GM23338 (cell line): ENCODE measurements around the gene DIP2C. TPM values are rescaled to one million over a fixed set of nuclear protein-coding genes. Genes with fewer than 3 reads are reported as not detected.

Source experiments
- ATAC-seq: fragments of 200-7000 bp; cut with Tn5 transposase; 3 replicates; pipeline ENCODE4 v1.9.1; 2020
- DNase-seq: peaks from one replicate; pipeline ENCODE4 v3.0.0-alpha.2; 2015; ENCODE audit warnings: low spot score
- H2AFZ ChIP-seq: fragments of 200-600 bp; sonication (generic); 2 replicates; pipeline ENCODE4 v1.8.0; 2016; ENCODE audit warnings: antibody characterized with exemption, mild to moderate bottlenecking, moderate library complexity
- H3F3A ChIP-seq: fragments of 200-600 bp; sonication (generic); replicated peaks from 2 replicates; pipeline ENCODE4 v1.8.0; 2017; ENCODE audit warnings: antibody characterized with exemption, mixed run types, low read depth
- H3K27ac ChIP-seq: fragments of 200-600 bp; sonication (generic); 2 replicates; pipeline ENCODE4 v1.6.1; 2016; ENCODE audit warnings: low read depth
- H3K27me3 ChIP-seq: fragments of 200-600 bp; sonication (generic); 2 replicates; pipeline ENCODE4 v1.8.0; 2016; ENCODE audit warnings: mild to moderate bottlenecking, mixed run types, moderate library complexity; ENCODE audit not compliant: insufficient read depth
- H3K36me3 ChIP-seq: fragments of 200-600 bp; sonication (generic); 2 replicates; pipeline ENCODE4 v1.8.0; 2016; ENCODE audit warnings: mild to moderate bottlenecking; ENCODE audit not compliant: insufficient read depth
- H3K4me1 ChIP-seq: fragments of 200-600 bp; sonication (generic); 2 replicates; pipeline ENCODE4 v1.8.0; 2016; ENCODE audit warnings: mild to moderate bottlenecking, moderate library complexity; ENCODE audit not compliant: insufficient read depth
- H3K4me2 ChIP-seq: fragments of 200-600 bp; sonication (generic); 2 replicates; pipeline ENCODE4 v1.7.1; 2017; ENCODE audit warnings: mixed run types
- H3K4me3 ChIP-seq: fragments of 200-600 bp; sonication (generic); 2 replicates; pipeline ENCODE4 v1.6.1; 2016; ENCODE audit warnings: mixed run types
- H3K79me2 ChIP-seq: fragments of 200-600 bp; sonication (generic); replicated peaks from 2 replicates; pipeline ENCODE4 v1.8.0; 2017; ENCODE audit warnings: mild to moderate bottlenecking; ENCODE audit not compliant: insufficient read depth
- H3K9me2 ChIP-seq: fragments of 200-600 bp; sonication (generic); 2 replicates; pipeline ENCODE4 v1.8.0; 2017; ENCODE audit not compliant: insufficient read depth
- H4K20me1 ChIP-seq: fragments of 200-600 bp; sonication (generic); replicated peaks from 2 replicates; pipeline ENCODE4 v1.8.0; 2017; ENCODE audit warnings: mild to moderate bottlenecking; ENCODE audit not compliant: insufficient read depth
- H3K27ac Mint-ChIP-seq: 2 replicates; pipeline ENCODE4 v1.8.0; 2020; ENCODE audit warnings: inconsistent platforms, mild to moderate bottlenecking, moderate library complexity, mixed read lengths
- H3K27me3 Mint-ChIP-seq: 3 replicates; pipeline ENCODE4 v1.8.0; 2022; ENCODE audit warnings: low read depth, mild to moderate bottlenecking, moderate library complexity, mixed read lengths, inconsistent platforms; ENCODE audit not compliant: insufficient read depth, poor library complexity
- H3K36me3 Mint-ChIP-seq: 3 replicates; pipeline ENCODE4 v1.8.0; 2021; ENCODE audit warnings: low read depth, mild to moderate bottlenecking, inconsistent platforms, moderate library complexity, mixed read lengths
- H3K4me1 Mint-ChIP-seq: 3 replicates; pipeline ENCODE4 v1.8.0; 2020; ENCODE audit warnings: mild to moderate bottlenecking, inconsistent platforms, mixed read lengths
- H3K4me3 Mint-ChIP-seq: 3 replicates; pipeline ENCODE4 v1.8.0; 2021; ENCODE audit warnings: moderate library complexity, mild to moderate bottlenecking, inconsistent platforms, mixed read lengths
- H3K9me3 Mint-ChIP-seq: 3 replicates; pipeline ENCODE4 v1.8.0; 2020; ENCODE audit warnings: moderate library complexity, mild to moderate bottlenecking, inconsistent platforms, mixed read lengths
- CTCF ChIP-seq, 2 experiments: fragments of 200-600 bp in 1 of 2; sonication (generic) in 1 of 2; conservative IDR thresholded peaks; 2 replicates each; pipeline versions ENCODE4 v1.5.1 to v1.6.1; 2016 to 2017; ENCODE audit warnings: antibody characterized with exemption in 2 of 2, low read depth in 2 of 2, mild to moderate bottlenecking in 2 of 2, moderate library complexity in 1 of 2
- ETS1 ChIP-seq: IDR thresholded peaks from 2 replicates; pipeline ENCODE4 v1.6.1; 2016; ENCODE audit warnings: antibody characterized with exemption
- EZH2 ChIP-seq: fragments of 200-600 bp; sonication (generic); IDR thresholded peaks from one replicate; pipeline ENCODE4 v1.8.0; 2017; ENCODE audit warnings: antibody characterized with exemption, mild to moderate bottlenecking, low read depth; ENCODE audit not compliant: unreplicated experiment
- EZH2phosphoT487 ChIP-seq: fragments of 200-600 bp; sonication (generic); IDR thresholded peaks from one replicate; pipeline ENCODE4 v1.8.1; 2018; ENCODE audit warnings: antibody characterized with exemption; ENCODE audit not compliant: unreplicated experiment
- JUNB ChIP-seq: IDR thresholded peaks from one replicate; pipeline ENCODE4 v1.6.1; 2016; ENCODE audit warnings: antibody characterized with exemption; ENCODE audit not compliant: unreplicated experiment
- NANOG ChIP-seq: IDR thresholded peaks from 2 replicates; pipeline ENCODE4 v1.6.1; 2016; ENCODE audit warnings: antibody characterized with exemption, borderline replicate concordance
- STAT1 ChIP-seq: IDR thresholded peaks from one replicate; pipeline ENCODE4 v1.6.1; 2016; ENCODE audit warnings: antibody characterized with exemption; ENCODE audit not compliant: unreplicated experiment
- ZNF114 ChIP-seq: fragments of 250-450 bp; sonication (Bioruptor Pico); IDR thresholded peaks from 2 replicates; pipeline ENCODE4 v1.5.0; 2020; ENCODE audit warnings: mild to moderate bottlenecking, moderate library complexity
- ZNF331 ChIP-seq: fragments of 250-450 bp; sonication (Bioruptor Pico); IDR thresholded peaks from 2 replicates; pipeline ENCODE4 v1.5.0; 2020; ENCODE audit warnings: low read depth, mild to moderate bottlenecking, moderate library complexity
- polyA plus RNA-seq: library from polyadenylated mRNA; unstranded; fragments of >200 nt; fragmentation: Nextera tagmentation; extraction: Ambion mirVana; gene quantifications from 2 replicates; pipeline ENCODE4 v1.2.1, GENCODE V29; 2016
- total RNA-seq: library from RNA; depleted of rRNA; stranded (reverse); fragments of >200 nt; shearing (Covaris generic); gene quantifications from 2 replicates; pipeline ENCODE4 v1.2.3, GENCODE V29; 2014

The DIP2C gene
- total and polyA plus RNA-seq, 2 experiments from 2014 or later = 5.1 to 7.7 TPM

- no peak for TF ChIP-seq NANOG
- no peak for TF ChIP-seq EZH2
- TF ChIP-seq ETS1 = no peak
- no peak for TF ChIP-seq CTCF (conservative IDR thresholded peaks at IDR 0.05; ENCODE audit: low read depth in 2 of 2)
Observed at GRCh38 chr10:418226-418625, 271.2 kb downstream of the DIP2C start (continued).

- H3K9me3 Mint-ChIP-seq = no peaks in the 10 kb centered on the region
- Histone ChIP-seq H3K4me3 (no peak overlapping the region), H3K4me1 (no peaks in the 10 kb centered on the region), H3K27ac (no peak overlapping the region), H4K20me1 (no peaks in the 10 kb centered on the region), H3K36me3 (no peaks in the 10 kb centered on the region), H3K9me2 (no peaks in the 10 kb centered on the region), H3K4me2 (no peak overlapping the region), H2AFZ (no peak overlapping the region), H3K27me3 (no peaks in the 10 kb centered on the region), H3K79me2 (no peaks in the 10 kb centered on the region), H3F3A (no peaks in the 10 kb centered on the region)
- H3K27ac Mint-ChIP-seq = peak overlapping the region; percentile 59
- TF ChIP-seq CTCF (conservative IDR thresholded peaks at IDR 0.05; ENCODE audit: low read depth in 2 of 2) (peak; percentile 47 to 82), ZNF331 (CRISPR knock-in tag) (no peak)
- H3K4me1 Mint-ChIP-seq = 0 out of 3 replicates have a peak, but pooled peaks cover 3% of the 10 kb centered on the region
- peaks cover 5% of the 10 kb centered on the region; the same call in 1 of the 3 replicates for H3K36me3 Mint-ChIP-seq
- DNase-seq (peak; percentile 53), ATAC-seq (peak; percentile 95)
- no peak overlapping the region for H3K4me3 Mint-ChIP-seq
- peaks cover 6% of the 10 kb centered on the region for H3K27me3 Mint-ChIP-seq
Observed at GRCh38 chr10:416091-416515, 273.4 kb downstream of the DIP2C start.

- DNase-seq (no peak), ATAC-seq (no peak)
- Histone ChIP-seq H3K27me3 (no peaks in the 10 kb centered on the region), H3K9me2 (no peaks in the 10 kb centered on the region), H3K36me3 (no peaks in the 10 kb centered on the region), H3F3A (no peaks in the 10 kb centered on the region), H3K79me2 (no peaks in the 10 kb centered on the region), H3K4me1 (no peaks in the 10 kb centered on the region), H3K4me3 (no peak overlapping the region), H3K4me2 (no peak overlapping the region), H2AFZ (no peak overlapping the region), H4K20me1 (no peaks in the 10 kb centered on the region), H3K27ac (no peak overlapping the region)
- no peaks in the 10 kb centered on the region for H3K9me3 Mint-ChIP-seq
- H3K27ac Mint-ChIP-seq = no peak overlapping the region; the same call in 1 of the 2 replicates
- H3K36me3 Mint-ChIP-seq = peaks cover 5% of the 10 kb centered on the region; the same call in 1 of the 3 replicates
- 0 out of 3 replicates have a peak, but pooled peaks cover 3% of the 10 kb centered on the region for H3K4me1 Mint-ChIP-seq
- no peak overlapping the region for H3K4me3 Mint-ChIP-seq
- no peak for TF ChIP-seq NANOG
- TF ChIP-seq CTCF (conservative IDR thresholded peaks at IDR 0.05; ENCODE audit: low read depth in 2 of 2) = no peak
- no peak for TF ChIP-seq ZNF114
- TF ChIP-seq ETS1 = no peak
- TF ChIP-seq EZH2phosphoT487 = no peak
- no peak for TF ChIP-seq STAT1
- TF ChIP-seq JUNB = no peak
- no peak for TF ChIP-seq ZNF331 (CRISPR knock-in tag)
- peaks cover 6% of the 10 kb centered on the region for H3K27me3 Mint-ChIP-seq
Observed at GRCh38 chr10:413662-414071, 275.8 kb downstream of the DIP2C start.
